Measurements from ENCODE around the gene RBM33.
"Not testable (repeated sequence)": the region's sequence is repeated elsewhere in the genome, so short reads cannot be mapped to it uniquely, and the experiment has no call there.

Gene RBM33

DNA sequence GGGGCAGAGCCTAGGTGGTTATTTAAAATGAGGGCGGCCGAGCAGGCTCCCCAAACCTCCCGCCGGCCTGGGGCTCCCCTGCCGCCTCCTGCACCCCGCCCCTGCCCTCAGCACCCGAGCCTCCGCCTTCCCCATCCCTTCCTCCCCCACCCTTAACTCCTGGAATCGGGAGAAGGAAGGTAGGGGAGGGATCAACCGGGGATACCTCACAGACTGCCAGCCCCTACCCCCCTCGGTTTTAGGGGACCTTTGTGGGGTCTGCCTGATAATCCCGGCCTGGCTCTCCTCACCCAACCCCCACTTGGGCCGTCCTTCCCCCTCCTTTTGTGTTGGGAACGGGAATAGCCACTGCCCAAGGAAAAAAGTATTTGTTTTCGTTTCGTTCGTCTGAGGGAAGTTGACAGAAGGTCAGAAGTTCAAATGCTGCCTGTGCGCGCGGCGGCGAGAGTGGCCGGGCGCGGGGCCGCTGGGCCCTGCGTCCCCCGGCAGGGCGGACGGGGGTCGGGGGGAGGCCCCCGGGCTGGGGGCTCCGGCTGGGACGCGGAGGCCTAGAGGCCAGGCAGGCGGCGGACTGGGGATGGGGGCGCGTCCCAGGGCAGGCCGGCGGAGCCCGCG lies 165.0 kb downstream of the RBM33 start:
- no peak for DNase-seq (ENCODE audit: low read depth)

DNA sequence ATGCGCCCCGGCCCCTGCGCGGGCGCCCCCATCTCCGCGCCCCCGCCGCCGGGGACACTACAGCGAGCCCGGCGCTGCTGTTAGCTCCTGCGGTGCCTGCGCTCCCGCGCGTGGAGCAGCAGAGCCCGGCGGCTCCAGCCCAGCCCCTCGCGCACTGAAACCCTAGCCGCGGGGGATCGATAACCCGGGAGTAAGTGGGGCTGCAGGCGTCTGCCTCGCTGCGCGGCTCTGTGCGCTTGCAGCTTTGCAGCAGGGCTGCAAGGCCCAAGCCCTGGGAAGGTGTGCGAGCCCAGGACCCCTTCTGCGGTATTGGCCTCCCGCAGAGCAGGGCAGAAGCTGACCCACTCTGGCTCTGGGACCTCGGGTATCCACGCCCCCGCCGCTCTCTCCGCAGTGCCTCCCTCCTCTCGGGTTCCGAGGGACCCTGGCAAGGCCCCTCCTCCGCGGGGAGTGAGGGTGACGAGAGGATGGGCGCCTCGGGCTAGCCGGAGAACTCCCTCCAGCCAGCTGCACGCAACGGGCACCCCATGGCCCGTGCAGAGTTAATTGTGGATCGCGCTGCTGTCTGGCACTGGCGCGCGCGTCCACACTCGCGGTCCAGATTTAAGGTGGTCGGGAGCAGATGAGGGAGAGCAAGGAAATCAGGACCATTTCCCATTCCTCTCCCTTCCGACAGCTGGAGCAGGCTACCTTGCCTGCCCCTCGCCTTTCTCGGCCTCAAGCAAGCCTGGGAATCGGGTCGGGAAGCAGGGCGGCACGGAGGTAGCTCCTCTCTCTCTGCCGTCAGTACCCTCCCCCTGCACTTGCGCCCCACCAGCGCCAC lies 165.7 kb downstream of the RBM33 start:
- DNase-seq (ENCODE audit: low read depth): no peak

GRCh38 chr7:155810770-155811559 lies 166.5 kb downstream of the RBM33 start:
- no peak for DNase-seq (ENCODE audit: low read depth)

DNA sequence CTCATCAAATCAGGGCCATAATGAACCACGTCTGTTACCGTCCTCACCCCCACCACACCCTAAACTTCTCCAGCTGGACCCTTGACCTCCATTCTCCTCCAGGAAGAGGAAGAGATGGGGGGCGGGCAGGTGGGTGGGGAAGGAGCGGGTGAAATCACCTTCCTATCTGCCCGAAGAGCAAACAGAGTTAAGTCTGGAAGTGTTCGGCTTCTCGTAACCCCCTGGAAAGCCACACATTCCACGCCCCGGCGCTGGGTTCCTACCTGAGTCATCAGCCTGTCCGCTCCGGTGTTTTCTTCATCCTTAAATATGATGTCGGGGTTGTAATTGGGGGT lies 167.1 kb downstream of the RBM33 start:
- DNase-seq (ENCODE audit: low read depth): no peak

DNA sequence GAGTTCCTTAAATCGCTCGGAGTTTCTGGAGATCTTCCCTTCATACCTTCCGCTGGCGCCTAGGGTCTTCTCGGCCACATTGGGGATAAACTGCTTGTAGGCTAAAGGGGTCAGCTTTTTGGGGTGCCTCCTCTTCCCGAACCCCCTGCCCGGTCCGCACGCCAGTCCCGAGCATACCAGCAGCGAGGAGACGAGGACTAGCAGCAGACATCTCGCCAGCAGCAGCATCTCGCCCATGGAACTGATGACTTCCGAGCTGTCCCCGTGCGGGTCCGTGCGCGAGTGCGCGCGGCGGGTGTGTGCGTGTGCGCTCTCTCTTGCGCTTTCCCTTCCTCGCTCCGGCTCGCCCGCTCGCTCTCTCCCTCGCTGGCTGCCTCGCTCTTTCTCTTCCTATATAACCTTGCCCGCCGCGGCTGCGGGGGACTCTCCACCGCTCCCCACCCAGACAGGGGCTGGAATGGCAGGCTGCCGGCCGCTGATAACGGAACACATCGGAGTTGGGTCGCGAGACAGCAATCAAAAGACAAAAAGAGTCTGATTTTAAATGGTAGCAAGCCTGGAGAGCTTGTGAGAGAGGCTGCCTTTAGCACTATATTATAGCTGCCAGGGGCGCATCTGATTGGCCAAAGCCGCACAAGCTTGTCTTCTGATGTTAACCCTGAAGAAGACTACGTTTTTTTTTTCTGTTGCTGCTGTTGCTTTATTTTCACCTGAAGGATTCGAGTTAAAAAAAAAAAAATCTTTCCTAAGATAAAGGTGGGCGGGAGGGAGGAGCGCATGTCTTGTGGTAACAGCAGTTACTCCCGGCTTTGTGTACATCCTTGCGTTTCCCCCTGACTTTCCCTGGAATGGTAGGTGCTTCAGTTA lies 167.7 kb downstream of the RBM33 start, which contains the start of gene SHH:
Gene SHH, minus strand, starts transcription at position 569 of the 867 bp plus-strand sequence. Its CDS starts 341 bp downstream, at position 228.
- peak; percentile 10 for DNase-seq (ENCODE audit: low read depth)

DNA sequence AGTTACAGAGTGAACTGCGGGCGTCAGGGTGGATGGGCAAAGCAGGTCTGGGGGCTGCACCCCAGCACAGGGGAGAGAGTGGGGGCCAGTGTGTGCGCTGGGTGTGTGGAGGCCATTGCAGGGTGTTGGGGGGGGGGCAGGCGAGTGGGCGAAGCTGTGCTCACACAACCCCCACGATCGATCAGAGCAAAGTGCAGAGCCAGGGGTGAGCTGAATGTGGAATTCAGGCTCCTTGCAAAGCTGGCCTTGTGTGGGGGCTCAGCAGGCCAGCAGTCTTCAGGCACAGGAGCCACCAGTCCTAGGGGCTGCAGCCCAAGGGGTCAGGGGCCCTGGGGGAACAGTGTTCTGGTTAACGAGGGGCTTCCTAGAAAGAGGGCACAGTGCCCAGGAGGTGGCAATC lies 168.7 kb downstream of the RBM33 start:
- no peak for DNase-seq (ENCODE audit: low read depth)

GRCh38 chr7:155813546-155814315 lies 169.3 kb downstream of the RBM33 start:
- no peak for DNase-seq (ENCODE audit: low read depth)

DNA sequence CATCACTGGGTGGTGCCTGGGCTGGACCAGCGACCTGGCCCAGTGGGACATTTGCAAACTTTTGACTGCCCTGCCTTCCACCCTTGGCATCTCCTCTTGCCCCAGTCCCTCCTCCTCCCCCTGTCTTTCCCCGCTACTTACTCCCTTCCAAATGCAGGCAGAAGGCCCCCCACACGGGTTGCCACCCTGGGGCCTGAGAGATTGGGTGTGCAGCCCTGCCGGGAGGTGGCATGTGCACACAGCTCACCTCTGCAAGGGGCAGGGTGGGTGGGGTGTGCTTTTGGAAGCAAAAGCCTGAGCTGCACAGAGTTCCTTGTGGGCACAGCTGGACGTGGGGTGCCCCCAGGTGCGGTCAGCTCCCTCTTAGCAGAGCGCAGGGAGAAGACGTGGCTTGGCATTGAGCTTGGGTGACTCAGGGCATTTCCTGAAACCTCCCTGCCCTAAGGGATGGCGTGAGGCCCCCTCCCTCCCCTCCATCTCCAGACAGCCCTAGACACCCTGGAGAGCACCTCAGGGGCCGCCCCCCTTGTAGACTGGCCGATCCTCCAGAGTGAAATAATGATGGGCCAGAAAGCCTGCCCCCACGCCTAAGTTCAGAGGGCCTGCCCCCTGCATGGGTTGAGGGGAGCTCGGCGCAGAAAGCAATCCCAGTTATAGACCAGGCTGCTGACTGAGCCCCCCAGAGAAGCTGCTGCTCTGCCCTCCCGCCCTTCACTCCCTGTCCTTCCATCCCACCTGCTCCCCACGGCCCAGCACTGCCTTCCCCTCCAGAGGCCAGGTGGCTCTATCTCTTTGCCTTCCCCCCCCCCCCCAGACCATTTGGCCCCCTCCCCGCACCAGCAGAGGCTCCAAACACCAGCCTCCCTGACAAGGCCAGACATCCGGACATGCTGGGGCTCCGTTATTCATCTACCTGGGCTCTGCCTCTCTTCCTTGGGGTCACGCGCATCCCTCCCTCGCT lies 170.1 kb downstream of the RBM33 start:
- no peak for DNase-seq (ENCODE audit: low read depth)

DNA sequence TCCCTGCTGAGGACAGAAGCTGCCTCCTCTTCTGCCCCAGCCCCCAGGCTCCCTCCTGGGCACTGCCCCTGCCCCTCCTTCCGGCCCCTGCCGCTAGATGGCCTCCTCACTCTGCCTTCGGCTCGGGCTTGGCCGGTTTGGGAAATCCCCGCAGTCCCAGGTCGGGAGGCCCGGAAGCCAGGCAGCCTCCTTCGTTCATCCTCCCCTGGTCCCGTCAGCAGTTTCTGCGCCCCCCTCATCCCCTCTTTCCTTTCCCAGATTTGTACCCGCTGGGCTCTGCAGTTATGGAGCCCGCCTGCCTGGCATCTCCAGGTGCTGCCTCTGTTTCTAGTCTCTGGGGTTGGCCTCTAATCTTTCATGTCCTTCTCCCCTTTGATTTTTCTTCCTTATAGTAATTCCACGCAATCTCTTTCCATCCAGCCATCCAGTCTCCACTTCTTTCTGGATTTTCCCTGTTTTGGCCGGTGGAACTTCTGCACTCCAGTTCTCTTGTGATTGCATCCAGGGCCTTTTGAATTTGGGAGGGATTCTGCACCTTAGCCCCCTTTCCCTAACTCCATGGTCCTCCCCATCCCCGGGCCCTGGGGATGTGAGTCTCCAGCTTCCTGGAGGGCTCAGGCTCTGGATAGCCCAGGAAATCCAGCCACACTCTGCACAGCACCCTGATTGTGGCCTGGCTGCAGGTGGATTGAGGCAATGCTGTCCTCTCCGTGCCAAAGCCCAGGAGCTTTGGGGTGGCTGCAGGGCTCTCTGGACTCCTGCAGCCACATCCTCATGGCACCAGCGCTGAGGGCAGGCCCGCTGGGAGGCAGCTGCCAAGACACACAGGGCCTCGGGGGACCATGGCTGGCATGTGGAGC lies 171.1 kb downstream of the RBM33 start:
- DNase-seq (ENCODE audit: low read depth): peak; percentile 10

DNA sequence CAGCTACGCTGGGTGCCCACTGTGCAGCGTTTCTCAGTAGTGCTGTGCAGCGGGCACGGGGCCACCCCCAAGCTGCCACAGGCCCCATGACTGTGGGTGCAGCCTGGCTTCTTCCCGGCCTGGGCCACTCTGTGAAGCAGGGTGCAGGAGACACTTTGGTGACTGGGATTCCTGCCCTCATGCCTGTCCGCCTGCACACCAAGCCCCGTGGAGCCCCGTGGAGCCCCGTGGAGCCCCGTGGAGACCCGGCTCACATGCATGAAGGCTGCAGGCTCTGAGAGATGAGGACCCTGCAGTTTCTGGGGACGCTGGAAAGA lies 171.7 kb downstream of the RBM33 start:
- DNase-seq (ENCODE audit: low read depth): no peak

- no peak for DNase-seq (ENCODE audit: low read depth)
Measured at GRCh38 chr7:155816996-155817395, 172.5 kb downstream of the RBM33 start.

- DNase-seq (ENCODE audit: low read depth): not testable (repeated sequence)
Measured at GRCh38 chr7:155817515-155817914, 173.1 kb downstream of the RBM33 start.

DNA sequence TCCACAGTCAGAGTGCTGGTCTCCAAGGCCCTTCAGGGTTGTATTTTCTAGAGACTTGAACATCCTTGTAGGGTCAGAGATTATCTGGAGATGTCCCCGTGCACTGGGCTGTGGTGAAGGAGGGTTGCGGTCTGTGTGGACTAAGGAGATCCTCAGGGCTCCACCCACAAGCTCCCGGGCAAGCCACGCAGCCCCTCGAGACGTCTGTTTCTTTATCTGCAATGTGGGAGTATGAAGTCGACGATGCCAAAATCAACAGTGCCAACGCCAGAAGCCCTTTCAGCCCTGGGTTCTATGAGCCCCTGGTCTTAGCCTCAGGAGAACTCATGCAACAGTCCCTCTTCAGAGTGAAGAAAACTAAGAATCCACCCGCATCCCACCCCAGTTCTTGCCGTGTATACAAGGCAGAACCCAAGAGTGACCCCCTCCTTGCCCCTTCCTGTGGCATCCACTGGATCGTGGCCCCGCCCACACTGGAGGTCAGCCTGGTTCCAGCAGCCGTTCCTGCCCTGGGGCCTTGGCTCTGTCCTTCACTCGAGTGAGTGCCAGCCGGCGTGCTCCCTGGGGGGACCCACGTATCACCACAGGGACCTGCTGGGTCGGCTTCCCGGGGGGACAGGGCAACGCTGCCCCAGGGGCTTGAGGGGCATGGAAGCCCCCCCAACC lies 173.8 kb downstream of the RBM33 start:
- no peak for DNase-seq (ENCODE audit: low read depth)

DNA sequence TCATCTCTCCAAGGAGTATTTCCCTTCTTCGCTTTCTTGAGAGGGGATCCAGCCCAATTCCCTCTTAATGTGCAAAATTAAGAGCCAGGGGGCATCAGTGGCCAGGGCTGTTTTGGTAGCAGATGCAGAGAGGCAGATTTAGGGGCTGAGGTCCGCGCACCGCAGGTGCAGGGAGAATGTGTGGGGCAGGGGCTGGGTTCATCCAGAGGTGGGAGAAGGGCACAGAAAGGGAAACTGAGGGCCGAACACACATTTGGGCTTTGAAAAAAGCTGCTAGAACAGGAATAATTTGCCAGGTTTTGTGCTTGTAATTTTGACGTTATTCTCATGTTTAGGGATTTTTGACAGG lies 174.3 kb downstream of the RBM33 start:
- DNase-seq (ENCODE audit: low read depth): no peak

DNA sequence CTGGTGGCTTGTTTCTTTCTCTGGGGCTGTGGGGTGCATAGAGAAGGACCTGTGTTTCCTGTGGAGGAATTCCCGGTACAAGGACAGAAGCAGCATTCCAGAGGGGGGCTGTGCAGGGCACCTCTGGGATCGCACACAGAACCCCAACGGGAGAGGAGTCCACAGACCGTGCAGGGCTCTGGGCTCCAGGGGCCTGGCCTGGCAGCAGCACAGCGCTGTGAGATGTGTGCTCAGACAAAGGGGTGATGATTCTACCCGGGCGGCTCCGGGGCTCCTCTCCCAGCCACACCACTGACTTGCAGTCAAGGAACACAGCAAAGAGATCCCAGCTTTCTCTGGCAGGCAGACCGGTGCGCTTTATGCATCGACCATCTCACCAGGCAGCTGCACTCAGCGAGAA lies 174.7 kb downstream of the RBM33 start:
- no peak for DNase-seq (ENCODE audit: low read depth)

GRCh38 chr7:155820246-155820645 lies 175.8 kb downstream of the RBM33 start:
- DNase-seq (ENCODE audit: low read depth): no peak

DNA sequence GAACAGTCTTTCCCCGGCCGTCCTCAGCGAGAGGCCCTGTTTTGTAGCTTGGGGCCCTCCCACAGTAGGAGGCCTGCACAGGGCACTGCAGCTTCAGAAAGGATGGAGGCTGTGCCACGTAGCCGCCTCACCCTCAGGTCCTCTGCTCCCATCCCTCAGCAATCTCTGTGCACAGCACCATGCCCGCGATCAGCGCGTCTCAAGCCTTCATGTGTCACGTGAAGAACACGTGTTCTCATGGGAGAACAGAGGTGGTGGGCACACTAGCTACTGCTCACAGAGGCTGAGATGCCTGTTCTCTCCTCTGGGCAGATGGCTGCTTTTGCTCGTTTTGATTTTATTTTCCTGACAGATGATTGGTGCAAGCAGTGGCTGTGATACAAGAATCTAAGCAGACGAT lies 176.3 kb downstream of the RBM33 start:
- DNase-seq (ENCODE audit: low read depth): no peak

DNA sequence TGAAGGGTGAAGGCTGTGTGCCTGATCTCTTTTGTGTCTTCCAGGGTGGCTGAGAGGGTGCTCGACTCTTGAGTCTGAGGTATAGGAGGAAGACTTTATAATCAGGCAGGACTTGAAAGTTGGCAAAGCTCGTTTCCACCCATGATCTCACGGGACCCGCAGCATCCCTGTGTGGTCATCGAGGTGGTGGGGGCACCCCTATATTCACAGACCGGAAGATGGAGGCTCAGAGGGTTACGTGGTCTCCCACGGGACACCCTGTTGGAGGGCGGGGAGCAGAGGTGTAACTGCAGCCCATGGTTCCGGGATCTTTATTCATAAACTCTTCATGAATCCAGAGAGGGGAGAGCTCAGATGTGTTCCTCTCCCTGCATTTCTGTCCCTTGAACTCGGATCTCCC lies 177.4 kb downstream of the RBM33 start:
- DNase-seq (ENCODE audit: low read depth): no peak
